Endothelial cell of coronary artery (primary cell): ENCODE results near the gene ACAD11. TPM values are rescaled to one million over a fixed set of nuclear protein-coding genes. Genes with fewer than 3 reads are reported as not detected.

ENCODE experiments used
- total RNA-seq: library from RNA; depleted of rRNA; stranded (reverse); fragments of >200 nt; gene quantifications from 2 replicates; pipeline ENCODE4 v1.2.3, GENCODE V29; 2014

The ACAD11 gene, protein sequence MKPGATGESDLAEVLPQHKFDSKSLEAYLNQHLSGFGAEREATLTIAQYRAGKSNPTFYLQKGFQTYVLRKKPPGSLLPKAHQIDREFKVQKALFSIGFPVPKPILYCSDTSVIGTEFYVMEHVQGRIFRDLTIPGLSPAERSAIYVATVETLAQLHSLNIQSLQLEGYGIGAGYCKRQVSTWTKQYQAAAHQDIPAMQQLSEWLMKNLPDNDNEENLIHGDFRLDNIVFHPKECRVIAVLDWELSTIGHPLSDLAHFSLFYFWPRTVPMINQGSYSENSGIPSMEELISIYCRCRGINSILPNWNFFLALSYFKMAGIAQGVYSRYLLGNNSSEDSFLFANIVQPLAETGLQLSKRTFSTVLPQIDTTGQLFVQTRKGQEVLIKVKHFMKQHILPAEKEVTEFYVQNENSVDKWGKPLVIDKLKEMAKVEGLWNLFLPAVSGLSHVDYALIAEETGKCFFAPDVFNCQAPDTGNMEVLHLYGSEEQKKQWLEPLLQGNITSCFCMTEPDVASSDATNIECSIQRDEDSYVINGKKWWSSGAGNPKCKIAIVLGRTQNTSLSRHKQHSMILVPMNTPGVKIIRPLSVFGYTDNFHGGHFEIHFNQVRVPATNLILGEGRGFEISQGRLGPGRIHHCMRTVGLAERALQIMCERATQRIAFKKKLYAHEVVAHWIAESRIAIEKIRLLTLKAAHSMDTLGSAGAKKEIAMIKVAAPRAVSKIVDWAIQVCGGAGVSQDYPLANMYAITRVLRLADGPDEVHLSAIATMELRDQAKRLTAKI
- total RNA-seq, result 19.7 and 29.8 TPM in 2 replicates

DNA sequence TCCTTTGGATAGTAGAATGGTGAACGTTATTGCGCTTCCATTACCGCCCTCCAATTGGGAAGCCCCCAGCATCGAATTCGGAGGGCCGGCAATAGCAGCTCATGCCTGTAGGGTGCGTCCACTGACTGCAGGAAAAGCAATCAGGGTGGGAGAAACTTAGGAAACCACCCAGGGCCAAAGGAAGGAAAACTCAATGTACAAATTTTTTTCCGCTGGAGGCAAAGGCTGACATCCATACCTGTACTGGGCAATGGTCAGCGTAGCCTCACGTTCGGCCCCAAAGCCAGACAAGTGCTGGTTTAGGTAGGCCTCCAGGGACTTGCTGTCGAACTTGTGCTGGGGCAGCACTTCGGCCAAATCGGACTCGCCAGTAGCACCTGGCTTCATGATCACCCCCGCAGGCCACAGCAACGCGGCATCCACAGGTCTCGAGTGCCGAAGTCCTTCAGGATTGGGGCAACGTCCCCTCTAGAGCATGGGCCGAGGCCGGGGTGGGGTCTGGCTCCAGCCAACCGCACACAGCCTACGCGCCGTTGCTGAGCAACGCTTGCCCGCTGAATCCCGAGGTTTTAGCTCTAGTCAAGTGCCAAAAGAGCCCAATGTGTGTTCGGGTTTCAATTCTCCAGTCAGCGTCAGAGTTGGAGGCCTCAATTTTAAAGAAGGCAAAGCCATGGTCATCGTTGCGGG is at the start of gene ACAD11:
TSS of gene ACAD11 (minus strand) at position 445 of the 687 bp plus-strand sequence. CDS start at position 387, 58 bp downstream.

DNA sequence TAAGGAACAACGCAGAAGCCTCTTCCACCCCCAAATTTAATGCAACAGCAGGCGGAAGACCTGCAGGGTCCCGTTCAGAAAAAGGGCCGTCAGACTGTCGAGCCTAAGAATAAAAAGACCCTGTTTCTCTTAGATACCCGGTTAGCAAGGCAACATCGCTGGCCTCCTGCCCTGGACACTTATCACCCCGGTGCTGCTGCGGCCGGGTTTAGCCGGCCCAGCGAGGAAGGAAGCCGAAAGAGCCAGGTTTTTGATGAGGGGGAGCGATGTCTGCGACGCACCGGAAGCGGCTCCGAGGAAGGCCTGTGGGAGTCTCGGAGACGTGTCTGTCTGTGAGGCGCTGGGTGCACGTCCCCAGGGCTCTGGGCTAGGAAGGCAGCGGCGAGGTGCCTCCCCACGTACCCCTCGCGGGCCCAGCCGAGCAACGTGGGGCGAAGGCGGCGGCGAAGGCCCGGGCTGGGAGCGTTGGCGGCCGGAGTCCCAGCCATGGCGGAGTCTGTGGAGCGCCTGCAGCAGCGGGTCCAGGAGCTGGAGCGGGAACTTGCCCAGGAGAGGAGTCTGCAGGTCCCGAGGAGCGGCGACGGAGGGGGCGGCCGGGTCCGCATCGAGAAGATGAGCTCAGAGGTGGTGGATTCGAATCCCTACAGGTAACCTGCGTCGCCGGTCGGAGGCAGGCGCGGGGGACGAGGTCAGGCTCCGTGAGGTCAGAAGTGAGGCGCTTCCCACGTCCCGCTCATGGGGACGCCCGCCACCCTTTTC is 622 bp upstream of the ACAD11 start, which contains the start of gene UBA5:
TSS of gene UBA5 (plus strand) at position 278 of the 759 bp plus-strand sequence. CDS start at position 487, 209 bp downstream.

DNA sequence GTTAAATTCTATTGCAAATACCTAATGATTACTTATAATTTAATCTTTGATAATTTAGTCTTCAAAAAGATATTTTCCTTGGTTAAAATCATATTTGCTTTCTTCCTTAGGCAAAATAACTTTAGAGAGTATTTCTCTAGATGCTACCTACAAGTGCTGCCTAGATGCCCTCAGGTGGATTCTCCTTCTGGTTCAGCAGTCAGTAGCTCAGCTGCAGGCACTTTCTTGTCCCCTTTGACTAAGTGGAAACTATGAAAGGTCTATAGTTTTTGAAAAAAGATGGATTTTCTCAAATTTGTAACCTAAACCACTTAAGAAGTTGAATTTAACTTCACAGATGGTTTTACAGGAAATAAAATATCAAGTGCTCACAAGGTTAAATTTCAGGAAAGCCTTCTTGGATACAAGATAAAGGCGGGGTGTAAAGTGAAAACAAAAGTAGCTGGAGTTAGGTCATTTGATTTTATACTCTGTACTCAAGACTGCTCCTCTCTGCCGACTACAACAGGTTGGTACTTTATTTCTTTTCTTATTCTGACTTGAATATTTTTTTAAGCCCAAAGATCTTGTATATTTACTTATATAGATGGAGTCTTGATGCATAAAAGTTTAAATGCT is 62.7 kb downstream of the ACAD11 start, which contains the start of gene ACKR4:
TSS of gene ACKR4 (plus strand) at position 455 of the 618 bp plus-strand sequence. CDS start 3,128 bp downstream, outside the sequence.

Other genes with a start within 250 kb of the ACAD11 start
- 64.0 and 64.1 TPM in 2 replicates for gene DNAJC13, start 242.3 kb downstream of the ACAD11 start, total RNA-seq
- 0.18 and 0.47 TPM in 2 replicates for gene ACKR4, start 62.5 kb downstream of the ACAD11 start, total RNA-seq
- 37.6 and 49.5 TPM in 2 replicates for gene UBA5, start 520 bp upstream of the ACAD11 start, total RNA-seq
- 15.1 and 16.8 TPM in 2 replicates for gene NPHP3, start 62.6 kb upstream of the ACAD11 start, total RNA-seq